ENCODE data around the gene ABHD2.

GRCh38 chr15:89117790-89118189 lies 29.5 kb downstream of the ABHD2 start:
- TF ChIP-seq CTCF (IDR thresholded peaks at IDR 0.05; ENCODE audit: low read length) (no peak), EZH2 (IDR thresholded peaks at IDR 0.05; ENCODE audit: borderline replicate concordance, low read length) (no peak)

All from OCI-LY1 (cell line).